HuH-7 (cell line): ENCODE results near the gene SERTAD1.
A peak's percentile ranks its signal among the peaks of the same experiment; 100 is the strongest.
"Not testable (repeated sequence)": the region's sequence is repeated elsewhere in the genome, so short reads cannot be mapped to it uniquely, and the experiment has no call there.

ENCODE experiments used
- DNase-seq: peaks from one replicate; pipeline ENCODE4 v3.0.0; 2011; ENCODE audit warnings: low spot score

Gene SERTAD1

DNA sequence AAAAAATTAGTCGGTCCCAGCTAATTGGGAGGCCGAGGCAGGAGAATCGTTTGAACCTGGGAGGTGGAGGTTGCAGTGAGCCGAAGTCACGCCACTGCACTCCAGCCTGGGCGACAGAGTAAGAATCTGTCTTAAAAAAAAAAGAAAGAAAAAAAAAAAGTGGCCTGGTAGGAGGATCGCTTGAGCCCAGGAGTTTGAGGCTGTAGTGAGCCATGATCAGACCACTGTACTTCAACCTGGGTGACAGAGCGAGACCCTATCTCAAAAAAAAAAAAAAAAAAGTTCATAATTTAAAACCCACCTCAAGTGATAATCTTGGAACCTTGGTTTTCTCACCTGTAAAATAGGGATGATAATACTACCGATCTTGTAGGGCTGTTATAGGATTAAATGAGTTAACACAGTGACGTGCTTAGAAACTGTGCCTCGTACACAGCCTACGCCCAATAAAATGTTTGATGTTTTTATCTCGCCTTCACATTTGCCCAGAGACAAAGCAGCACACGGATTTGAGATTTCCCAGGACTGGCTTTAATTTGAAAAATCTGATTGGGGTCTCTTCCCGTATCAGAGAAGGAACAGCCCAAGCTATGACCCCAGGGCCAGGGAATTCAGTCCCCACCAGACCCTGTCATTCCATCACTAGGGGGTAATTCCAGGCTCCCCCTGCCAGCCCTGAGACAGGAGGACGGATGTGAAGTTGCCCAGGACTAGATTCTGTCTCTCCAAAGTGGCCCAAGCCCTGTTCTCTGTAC lies 3.6 kb downstream of the SERTAD1 start:
- DNase-seq = no peak

DNA sequence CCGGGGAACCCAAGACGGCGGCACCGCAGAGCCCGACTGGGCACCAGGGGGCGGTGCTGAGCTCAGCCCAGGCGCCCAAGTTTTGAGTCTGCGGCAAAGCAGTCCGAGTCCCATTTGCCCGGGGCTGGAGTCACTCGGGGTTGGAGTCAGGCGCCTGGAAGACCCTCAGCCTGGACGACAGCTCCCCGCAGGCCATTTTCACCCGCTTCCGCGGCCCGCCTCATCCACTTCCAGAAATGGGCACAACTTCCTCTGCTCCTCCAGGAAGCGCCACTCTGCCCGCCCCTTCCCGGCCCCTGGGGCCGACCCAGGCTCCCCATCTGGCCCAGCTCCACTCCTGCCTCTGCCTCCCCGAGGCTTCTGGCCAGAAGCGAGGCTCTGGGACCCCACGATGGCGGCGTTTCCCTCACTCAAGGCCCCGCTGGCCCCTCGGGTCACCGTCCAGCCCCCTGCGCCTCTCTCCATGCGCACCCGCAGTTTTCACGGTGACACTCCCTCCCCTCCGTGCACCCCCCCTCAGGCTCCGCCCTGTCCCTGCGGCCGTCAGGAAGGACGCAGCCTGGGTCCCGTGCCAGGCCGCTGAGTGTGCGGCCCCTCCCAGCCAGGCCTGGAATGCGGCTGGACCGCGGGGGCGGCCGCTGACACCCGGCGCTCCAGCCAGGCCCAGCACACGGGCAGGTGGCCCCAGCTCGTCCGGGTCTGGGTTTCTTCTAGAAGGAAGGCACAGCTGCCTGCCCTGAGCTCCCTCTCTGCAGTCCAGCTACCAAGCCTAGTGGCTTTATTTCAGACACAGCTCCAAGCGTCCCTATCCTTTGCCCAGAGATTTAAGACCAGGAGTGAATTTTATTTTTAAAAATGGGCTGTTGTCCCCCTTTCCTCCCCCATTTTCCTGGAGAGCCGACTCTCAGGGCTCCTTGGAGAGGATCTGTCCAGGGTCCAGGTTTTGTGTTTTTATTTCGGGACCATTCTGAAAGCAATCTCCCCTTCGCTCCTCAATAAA lies 4.7 kb downstream of the SERTAD1 start:
- DNase-seq = peak; percentile 96

DNA sequence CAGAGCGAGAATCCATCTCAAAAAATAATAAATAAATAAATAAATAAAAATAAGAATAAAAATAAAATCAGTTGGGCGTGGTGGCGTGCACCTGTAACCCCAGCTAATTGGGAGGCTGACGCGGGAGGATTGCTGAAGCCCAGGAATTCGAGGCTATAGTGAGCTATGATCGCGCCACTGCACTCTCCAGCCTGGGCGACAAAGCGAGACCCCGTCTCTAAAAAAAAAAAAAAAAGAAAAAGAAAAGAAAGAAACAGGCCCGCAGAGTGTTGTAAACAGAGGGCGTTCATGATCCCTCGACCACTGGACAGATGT lies 5.4 kb downstream of the SERTAD1 start:
- DNase-seq = no peak

DNA sequence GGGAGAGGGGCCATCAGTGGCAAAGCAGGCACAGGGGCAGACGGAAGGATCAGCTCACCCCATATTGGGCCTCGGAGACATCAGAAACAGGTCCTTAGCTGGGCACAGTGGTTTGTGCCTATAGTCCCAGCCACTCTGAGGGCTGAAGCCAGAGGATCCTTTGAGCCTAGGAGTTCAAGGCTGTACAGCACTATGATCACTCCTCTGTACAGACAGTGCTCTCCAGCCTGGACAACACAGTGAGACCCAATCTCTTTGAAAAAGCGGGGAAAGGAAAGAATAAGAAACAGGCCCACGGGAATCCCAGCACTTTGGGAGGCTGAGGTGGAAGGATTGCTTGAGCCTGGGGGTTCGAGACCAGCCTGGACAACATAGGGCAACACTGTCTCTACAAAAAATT lies 6.0 kb downstream of the SERTAD1 start:
- DNase-seq = no peak

DNA sequence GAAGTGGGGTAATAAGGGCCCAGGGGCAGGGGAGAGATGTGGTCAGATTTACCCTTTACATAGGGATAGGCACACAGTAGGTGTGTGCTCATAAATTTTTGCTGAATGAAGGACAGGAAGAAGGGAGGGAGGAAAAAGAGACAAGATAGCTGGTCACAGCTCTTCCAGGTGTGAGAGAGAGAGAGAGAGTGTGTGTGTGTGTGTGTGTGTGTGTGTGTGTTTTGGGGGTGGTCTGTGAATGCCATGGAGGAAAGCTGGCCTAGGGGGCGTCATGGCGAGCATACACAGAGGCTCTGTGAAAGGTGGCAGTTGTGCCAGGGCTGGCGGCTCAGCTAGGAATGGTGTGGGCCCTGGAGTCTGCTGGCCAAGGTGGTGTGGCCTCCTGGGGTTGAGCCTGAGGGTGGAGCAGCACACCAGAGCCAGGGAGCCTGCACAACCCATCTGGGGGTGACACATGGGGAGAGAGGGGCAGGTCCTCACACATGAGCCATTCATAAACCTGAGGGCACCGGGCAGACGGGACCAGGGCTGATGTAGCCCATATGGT lies 6.7 kb downstream of the SERTAD1 start:
- no peak for DNase-seq

DNA sequence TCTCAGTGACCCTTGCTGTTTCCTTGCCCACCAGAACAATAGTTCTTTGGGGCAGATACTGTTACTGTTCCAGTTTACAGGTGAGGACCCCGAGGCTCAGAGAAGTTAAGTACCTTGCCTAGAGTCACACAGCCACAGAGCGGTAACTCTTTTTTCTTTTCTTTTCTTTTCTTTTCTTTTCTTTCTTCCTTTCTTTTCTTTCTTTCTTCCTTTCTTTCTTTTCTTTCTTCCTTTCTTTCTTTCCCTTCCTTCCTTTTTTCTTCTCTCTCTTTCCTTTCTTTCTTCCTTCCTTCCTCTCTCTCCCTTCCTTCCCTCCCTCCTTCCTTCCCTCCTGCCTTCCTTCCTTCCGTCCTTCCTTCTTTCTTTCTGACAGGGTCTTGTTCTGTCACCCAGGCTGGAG lies 7.8 kb downstream of the SERTAD1 start:
- no peak for DNase-seq

DNA sequence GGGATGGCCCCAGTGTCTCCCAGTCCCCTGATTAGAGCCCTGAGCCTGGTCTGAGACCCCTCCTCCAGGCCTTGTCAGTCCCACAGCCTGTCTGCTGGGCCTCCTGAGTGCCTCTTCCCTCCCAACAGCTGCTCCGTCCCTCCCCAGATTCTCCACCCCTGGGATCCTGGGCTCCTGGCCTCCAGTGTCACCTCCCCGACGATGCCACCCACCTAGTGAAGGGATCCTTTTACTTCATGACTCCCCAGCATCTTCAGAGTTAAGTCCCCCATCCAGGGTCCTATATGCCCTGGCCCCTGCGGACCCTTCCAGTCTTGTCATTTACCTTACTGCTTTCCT lies 8.2 kb downstream of the SERTAD1 start:
- DNase-seq = no peak

DNA sequence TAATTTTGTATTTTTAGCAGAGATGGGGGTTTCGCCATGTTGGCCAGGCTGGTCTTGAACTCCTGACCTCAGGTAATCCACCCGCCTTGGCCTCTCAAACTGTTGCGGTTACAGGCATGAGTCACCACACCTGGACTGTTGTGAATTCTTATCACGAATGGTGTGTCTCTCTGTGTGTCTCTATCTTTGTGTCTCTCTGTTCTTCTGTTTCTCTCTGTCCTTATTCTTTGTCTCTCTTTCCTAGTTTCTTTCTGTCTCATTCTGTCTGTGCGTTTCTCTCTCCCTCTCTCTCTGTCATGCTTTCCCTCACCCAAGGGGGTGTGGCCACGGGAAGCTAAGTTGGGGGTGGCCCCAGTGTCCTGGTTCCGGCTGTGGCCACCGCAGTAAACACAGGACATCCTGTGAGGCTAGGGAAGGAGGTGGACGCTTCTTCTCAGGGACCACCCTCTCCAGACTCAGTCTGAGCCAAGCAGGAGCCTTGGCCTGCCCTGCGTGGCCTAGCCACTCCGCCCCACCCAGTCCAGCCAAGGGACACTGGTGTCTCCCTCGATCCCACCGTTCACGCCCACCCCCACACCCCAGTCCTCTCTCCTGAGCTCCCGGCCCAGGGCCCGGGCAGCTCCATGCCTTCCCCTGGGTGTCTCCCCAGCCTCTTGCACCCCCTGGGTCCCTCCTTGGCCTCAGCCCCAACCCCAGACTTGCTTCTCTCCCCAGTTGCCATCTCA lies 8.7 kb downstream of the SERTAD1 start:
- no peak for DNase-seq

DNA sequence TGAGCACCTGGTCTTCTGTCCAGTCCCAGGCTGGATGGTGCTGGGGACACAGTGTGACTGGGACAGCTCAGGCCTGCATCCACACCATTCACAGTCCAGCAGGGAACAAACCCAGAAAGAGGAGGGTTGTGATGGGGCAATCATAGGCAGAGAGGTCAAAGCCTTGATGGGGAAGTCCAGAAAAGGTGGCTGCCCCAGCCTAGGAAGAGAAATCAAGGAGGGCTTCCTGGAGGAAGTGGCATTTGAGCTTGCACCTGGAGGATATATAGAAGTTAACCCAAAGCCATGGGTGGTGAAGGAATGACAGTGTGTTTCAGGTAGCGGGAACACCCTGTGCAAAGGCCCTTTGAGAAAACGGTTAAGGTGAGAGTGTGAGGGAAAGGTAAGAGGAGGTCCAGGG lies 10.0 kb downstream of the SERTAD1 start:
- DNase-seq = no peak

DNA sequence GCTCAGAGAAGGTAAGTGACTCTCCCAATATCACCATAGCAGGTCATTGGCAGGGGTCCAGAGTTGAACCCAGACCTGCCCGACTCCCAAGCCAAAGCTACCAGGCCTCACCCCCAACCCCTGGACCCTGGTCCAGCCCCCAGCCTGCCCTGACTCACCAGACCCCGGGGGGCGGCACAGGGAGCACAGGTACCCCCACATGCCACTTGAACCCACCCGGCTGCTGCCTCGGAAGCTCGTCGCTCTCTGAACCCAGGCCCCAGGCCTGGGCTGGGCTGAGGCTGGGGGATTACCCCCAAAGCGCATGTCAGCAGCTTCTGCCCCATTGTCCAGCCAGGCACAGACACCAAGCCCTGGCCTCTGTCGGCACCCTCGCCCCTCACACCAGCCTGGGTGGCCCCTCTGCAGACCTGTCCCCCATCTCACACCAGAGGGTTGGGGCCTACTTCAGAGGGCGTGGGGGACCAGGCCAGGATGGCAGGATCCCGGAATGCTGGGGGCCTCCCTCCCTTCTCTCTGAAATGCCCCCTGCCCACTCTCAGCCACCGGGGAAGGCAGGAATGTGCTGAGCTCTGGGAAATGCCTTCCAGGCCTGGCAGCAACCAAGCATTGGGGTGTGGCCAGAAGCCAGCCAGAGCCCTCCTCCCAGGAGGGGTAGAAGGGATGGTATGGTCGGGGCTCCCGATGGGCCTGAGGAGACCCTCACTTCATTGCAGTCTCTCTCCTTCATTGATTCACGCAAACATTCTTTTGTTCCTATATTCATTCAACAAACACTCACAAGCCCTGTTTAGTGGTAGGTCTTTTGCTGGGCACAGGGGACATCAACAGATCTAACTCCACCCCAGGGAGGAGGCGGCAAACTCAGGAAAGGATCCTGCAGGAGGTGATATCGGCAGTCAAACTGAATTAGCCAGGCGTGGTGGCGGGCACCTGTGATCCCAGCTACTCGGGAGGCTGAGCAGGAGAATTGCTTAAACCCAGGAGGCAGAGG lies 11.0 kb downstream of the SERTAD1 start:
- DNase-seq = no peak

DNA sequence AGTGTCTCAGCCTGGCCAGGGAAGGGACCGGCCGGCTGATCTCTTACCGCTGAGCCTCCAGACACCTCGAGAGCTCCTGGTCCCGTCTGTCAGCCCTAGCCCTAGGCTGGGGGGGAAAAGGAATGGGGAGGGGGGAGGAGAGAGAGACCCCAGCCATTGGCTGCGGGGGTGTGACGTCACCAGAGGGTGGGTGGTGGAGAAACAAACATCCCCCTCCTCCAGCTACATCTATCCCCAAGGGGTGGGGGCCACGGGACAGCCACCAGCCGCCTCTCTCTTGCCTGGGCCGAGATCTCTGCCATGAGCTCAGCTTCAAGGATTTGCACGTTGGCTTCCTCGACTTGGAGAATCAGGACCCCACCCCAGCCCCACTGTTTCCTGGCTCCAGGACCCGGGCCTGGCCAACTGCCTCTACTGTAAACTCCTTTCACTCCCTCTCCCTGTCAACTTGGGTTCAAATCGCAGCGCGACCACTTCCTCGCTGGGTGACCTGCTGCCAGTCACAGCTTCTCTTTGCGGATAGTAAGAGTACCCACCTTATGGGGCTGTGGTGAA lies 12.4 kb downstream of the SERTAD1 start, which contains the start of gene PRX:
PRX (minus strand) TSS at position 88 of the 555 bp plus-strand sequence. CDS start 5,446 bp downstream, outside the sequence.
- DNase-seq = no peak

DNA sequence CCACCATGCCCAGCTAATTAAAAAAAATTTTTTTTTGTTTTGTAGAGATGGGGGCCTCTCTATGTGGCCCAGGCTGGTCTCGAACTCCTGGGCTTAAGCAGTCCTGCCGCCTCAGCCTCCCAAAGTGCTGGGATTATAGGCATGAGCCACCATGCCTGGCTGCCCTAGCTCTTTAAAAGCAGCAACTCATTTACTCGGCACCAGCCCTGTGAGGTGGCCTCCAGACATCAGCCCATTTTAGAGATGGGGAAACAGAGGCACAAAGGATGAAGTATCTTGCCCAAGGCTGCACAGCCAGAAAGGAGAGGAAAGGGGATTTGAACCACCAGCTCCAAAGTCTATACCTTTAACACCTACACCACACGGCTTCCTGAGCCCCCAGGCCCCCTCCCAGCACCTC lies 12.9 kb downstream of the SERTAD1 start:
- no peak for DNase-seq

DNA sequence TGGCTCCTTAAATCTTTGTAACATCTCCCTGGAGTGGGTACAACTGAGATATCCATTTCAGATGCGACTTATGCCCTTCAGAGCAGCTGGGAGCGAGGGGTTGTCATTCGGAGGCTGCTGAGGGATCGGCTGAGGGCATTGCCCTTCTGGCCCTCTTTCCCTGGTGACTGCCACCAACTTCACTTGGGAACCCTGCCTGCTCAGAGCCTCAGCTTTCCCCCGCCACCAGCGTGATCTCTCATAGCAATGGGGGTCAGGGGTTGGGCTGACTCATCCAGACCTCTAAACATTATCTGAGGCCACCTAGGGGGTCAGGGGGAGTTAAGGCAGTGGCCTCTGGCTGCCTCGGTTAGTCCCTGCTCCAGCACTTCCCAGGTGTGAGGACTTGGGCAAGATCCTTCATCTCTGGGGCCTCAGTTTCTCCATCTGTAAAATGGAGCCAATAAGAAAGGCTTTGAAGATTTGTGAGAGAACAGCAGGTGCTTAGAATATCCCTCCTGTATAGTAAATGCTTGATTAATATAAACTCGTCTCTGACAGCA lies 13.8 kb downstream of the SERTAD1 start:
- DNase-seq = no peak

DNA sequence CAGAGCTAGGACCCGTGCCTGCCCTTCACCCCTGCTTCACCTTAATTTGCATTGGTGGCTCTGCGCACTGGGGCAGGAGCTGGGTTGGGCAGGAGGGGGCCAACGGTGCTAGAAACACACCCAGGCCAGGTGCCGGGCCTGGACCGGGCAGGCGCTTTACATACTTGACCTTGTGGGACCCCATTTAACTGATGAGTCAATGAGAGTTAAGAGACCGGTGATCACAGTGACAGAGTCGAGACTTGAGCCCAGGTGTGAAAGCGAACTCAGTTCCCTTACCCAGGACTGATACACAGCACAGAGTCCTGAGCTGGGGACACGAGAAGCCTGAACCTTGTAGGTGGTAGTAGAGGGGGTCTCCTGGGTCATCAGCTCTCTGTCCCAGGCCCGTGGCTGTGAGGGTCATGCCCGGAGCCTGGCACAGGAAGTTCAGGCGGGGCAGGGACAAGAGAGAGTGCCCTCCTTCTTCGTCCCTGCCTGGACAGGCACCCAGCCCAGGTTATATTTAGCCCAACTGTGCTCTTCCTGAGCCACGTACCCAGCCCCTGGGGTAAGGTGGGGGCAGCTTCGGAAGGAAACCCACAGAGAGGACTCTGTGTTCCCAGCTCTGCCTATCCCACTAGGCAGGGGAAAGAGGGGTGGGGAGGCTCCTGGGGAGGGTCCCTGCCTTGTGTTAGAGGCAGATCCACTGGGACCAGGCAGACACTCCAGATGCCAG lies 14.5 kb downstream of the SERTAD1 start:
- DNase-seq = no peak

DNA sequence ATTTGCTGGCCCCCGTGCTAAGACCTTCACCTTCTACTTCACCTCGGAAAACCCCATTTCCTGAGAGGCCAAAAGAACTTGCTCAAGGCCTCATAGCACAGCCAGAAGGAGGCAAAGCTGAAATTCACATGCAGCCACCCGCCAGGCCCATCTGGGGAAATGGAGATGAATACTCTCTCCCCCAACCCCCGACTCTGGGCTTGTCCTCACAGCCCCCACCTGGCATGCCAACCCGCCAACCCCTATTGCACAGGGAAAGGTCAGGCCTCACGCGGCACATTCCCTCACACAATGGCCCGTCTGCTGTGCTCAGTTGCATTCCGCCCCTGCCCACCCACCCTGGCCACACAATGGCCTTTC lies 15.8 kb downstream of the SERTAD1 start:
- DNase-seq = no peak

DNA sequence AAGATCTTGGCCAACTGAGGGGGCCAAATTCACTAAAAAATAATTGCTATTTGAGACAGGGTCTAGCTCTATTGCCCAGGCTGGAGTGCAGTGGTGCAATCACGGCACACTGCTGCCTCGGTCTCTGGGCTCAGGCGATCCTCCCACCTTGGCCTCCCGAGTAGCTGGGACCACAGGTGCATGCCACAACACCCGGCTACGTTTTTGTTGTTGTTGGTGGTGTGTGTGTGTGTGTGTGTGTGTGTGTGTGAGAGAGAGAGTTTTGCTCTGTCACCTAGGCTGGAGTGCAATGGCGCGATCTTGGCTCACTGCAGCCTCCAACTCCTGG lies 17.2 kb downstream of the SERTAD1 start:
- DNase-seq = not testable (repeated sequence)

DNA sequence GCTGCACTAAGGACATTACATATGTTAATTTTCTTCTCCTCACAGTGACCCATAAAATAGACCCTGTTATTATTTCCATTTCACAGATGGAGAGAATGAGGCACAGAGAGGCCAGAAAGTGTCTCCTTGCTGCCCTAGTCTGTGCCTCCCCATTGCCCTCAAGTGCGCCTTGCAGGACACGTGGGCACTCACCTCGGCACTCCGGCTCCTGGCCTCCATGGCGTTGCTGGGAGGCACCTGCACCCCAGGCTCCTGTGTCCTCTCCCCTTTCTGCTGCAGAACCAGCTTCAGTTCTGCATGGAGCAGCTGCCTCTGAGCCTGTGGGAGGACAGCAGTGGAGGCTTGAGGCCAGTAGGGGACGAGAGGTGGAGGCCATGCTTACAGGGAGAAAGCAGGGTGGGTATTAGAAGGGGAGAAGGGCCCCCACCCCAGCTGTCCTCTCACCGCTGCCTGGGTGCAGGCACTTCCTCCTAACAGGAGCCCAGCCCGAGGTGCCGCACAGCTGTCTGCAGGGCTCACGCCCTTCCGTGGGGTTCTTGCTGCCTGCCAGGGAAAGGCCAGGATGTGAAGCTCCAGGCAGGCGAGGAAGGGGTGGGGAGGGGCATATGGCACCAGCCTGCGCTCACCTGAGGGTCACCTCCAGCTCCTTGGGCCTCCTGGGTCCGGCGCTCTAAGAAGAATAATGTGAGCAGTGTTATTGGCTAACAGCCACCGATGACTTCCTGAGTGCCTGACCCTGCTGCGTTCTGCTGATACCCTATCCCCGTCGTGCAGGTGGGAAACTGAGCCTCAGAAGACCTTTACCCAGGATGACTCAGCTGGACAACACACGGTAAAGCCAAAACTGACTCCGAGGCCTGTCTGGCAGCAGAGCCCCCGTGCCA lies 17.8 kb downstream of the SERTAD1 start:
- no peak for DNase-seq

DNA sequence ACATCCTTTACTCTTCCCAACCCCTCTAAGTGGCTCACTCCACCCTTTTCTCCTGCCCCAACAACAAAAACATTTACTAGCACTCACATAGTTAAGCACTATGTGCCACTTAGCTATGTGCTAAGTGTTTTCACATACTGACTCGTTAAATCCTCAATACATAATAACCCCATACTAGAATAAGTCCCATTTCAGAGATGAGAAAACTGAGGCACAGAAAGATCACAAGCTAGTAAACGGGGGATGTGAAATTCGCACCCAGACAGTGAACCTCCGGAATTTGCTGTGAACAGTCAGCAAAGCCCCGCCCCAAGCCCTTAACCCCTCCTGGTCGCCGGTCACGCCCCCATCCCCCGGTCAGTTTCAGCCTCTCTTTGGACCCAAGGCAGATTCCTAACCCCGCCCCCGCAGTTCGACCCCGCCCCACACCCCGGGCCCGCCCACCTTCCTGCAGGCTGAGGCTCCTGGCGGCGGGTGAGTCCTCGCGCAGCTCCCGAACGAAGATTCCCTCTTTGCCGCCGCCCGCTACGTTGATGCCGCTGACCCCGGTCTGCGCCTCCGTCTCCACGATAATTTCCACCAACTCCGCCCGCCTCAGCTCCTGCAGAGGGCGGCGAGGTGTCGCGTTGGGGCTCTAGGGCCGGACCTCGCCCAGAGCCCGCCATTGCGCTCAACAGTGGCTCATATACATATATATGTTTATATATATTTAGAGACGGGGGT lies 22.4 kb downstream of the SERTAD1 start:
- peak; percentile 99 for DNase-seq
